Measurements from ENCODE around the gene NUDT14.

DNA sequence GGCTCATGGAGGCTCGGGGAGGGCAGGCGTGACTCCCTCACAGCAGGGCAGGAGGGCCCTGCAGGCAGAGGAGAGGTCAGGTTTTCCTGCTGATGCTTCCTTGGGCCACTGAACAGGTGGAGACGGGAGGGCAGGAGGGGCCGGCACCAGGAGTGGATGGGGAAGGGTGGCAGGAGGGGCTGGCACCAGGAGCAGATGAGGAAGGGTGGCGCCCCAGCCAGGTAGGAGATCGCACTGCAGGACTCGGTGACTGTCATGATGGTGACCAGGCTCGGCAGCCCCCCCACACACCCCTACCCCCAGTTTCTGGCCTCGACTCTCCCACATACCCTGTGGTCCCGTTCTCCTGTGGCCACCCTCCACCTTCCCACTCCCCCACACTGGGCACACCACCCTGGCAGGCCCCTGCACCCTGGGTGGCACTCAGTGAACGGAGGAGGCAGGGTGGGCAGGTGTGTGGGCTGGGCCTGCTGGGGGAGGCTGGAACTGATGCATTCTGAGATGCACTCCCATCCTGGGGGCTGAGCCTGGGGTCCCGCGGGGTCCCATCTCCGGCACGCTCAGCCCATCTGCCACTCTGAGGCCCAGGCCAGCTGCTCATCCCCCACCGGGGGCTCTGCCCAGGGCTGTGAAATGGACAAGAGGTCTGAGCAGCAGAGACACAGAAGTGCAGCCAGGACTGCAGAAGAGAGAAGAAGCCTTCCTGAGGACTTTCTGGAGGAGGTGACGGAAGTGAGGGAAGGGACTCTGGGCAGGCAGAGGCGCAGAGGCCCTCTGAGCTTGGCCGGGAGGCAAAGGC, 2.8 kb downstream of the NUDT14 start:
- TF ChIP-seq CTCF (IDR thresholded peaks at IDR 0.05) = no peak
- no peak for TF ChIP-seq POLR2A (IDR thresholded peaks at IDR 0.05)
